ENCODE results near the gene ARSK. TPM values are rescaled to one million over a fixed set of nuclear protein-coding genes. Genes with fewer than 3 reads are reported as not detected.

Gene ARSK
- total and polyA plus RNA-seq, 7 donors = 0.60 to 13.3 (median 6.7) TPM

- Histone ChIP-seq H3K4me1 (peaks cover 0 to 23% (median 18%) of the 10 kb centered on the region in 4 donors), H3K9me3 (no peaks in the 10 kb centered on the region), H3K27ac (no peak overlapping the region), H3K4me3 (no peak overlapping the region), H3K27me3 (peaks cover 0 to 20% (median 5%) of the 10 kb centered on the region in 3 donors), H3K36me3 (no peaks in the 10 kb centered on the region)
- 95 to 99% methylated on average over 2 of the region's 2 CpGs for WGBS, 2 donors
- no peak for DNase-seq
- intact Hi-C loops (cut with DNase I) = no loop called here
- TF ChIP-seq CTCF (IDR thresholded peaks at IDR 0.05) = no peak
- TF ChIP-seq POLR2AphosphoS5 (IDR thresholded peaks at IDR 0.05) = no peak
- no peak for TF ChIP-seq POLR2A (IDR thresholded peaks at IDR 0.05)
- no peak for TF ChIP-seq EP300 (IDR thresholded peaks at IDR 0.05)
Measured at GRCh38 chr5:95624368-95624767, 69.5 kb downstream of the ARSK start.

- no peak for DNase-seq
- intact Hi-C loops (cut with DNase I) = no loop called here
- 84 to 92% methylated on average over 1 of the region's 1 CpG for WGBS, 2 donors
Measured at GRCh38 chr5:95626701-95627100, 71.8 kb downstream of the ARSK start.

GRCh38 chr5:95627971-95628810 is 73.3 kb downstream of the ARSK start:
- TF ChIP-seq CTCF (IDR thresholded peaks at IDR 0.05) (no peak), EP300 (IDR thresholded peaks at IDR 0.05) (no peak), POLR2AphosphoS5 (IDR thresholded peaks at IDR 0.05) (no peak), POLR2A (IDR thresholded peaks at IDR 0.05) (no peak)
- WGBS, 2 donors = 35 to 74% methylated on average over 4 of the region's 4 CpGs
- no peak for DNase-seq
- no peaks in the 10 kb centered on the region for H3K9me3 ChIP-seq
- no peak overlapping the region for H3K27ac ChIP-seq
- H3K27me3 ChIP-seq = no peaks in the 10 kb centered on the region
- no peaks in the 10 kb centered on the region for H3K36me3 ChIP-seq
- intact Hi-C loops (cut with DNase I) = no loop called here
- no peaks in the 10 kb centered on the region for H3K4me1 ChIP-seq
- H3K4me3 ChIP-seq = no peak overlapping the region

More at GRCh38 chr5:95626701-95627100, 71.8 kb downstream of the ARSK start:
- TF ChIP-seq EP300 (IDR thresholded peaks at IDR 0.05) (no peak), CTCF (IDR thresholded peaks at IDR 0.05) (no peak), POLR2AphosphoS5 (IDR thresholded peaks at IDR 0.05) (no peak), POLR2A (IDR thresholded peaks at IDR 0.05) (no peak)
- H3K4me1 ChIP-seq = peaks cover 0 to 2% (median under 1%) of the 10 kb centered on the region in 4 donors
- H3K9me3 ChIP-seq = no peaks in the 10 kb centered on the region
- no peaks in the 10 kb centered on the region for H3K36me3 ChIP-seq
- no peaks in the 10 kb centered on the region for H3K27me3 ChIP-seq
- no peak overlapping the region for H3K4me3 ChIP-seq
- H3K27ac ChIP-seq = no peak overlapping the region

GRCh38 chr5:95628933-95629332 is 74.0 kb downstream of the ARSK start:
- no peak overlapping the region for H3K27ac ChIP-seq
- no peak for DNase-seq
- intact Hi-C loops (cut with DNase I) = no loop called here

More at GRCh38 chr5:95628933-95629332, 74.0 kb downstream of the ARSK start:
- H3K27me3 ChIP-seq = no peaks in the 10 kb centered on the region
- no peaks in the 10 kb centered on the region for H3K9me3 ChIP-seq
- H3K4me3 ChIP-seq = no peak overlapping the region
- WGBS, 2 donors = 87 to 88% methylated on average over 1 of the region's 1 CpG
- H3K4me1 ChIP-seq = no peaks in the 10 kb centered on the region
- no peaks in the 10 kb centered on the region for H3K36me3 ChIP-seq
- TF ChIP-seq EP300 (IDR thresholded peaks at IDR 0.05) (no peak), CTCF (IDR thresholded peaks at IDR 0.05) (no peak), POLR2A (IDR thresholded peaks at IDR 0.05) (no peak), POLR2AphosphoS5 (IDR thresholded peaks at IDR 0.05) (no peak)

All from sigmoid colon (tissue), 7 donors.